HepG2 (cell line): ENCODE measurements around the gene GALNT17. TPM values are rescaled to one million over a fixed set of nuclear protein-coding genes. Genes with fewer than 3 reads are reported as not detected.

Source experiments
- ATAC-seq: fragments of 200-7000 bp; cut with Tn5 transposase; 3 replicates; pipeline ENCODE4 v1.9.1; 2020; ENCODE audit warnings: mild to moderate bottlenecking, moderate library complexity
- BruUV-seq: library from RNA; stranded (reverse); fragments of 400-500 nt; replicated peaks from 2 replicates; lab custom pipeline; 2021; lab: Mats Ljungman, UMichigan
- CTCF ChIA-PET: fragments of 300-600 bp; formaldehyde crosslinking; extraction: SDS; loops from one replicate; lab custom pipeline; 2021; ENCODE audit warnings: low total read pairs, inconsistent platforms, low intra/inter-chr PET ratio; lab: Yijun Ruan, JAX
- POLR2A ChIA-PET: fragments of 350-600 bp; sonication (Branson Sonifier 250); formaldehyde crosslinking; loops from one replicate; lab custom pipeline; 2020; ENCODE audit warnings: antibody characterized with exemption, inconsistent platforms; lab: Yijun Ruan, JAX
- DNase-seq: peaks from one replicate; pipeline ENCODE4 v3.0.0-alpha.2; 2015; ENCODE audit warnings: low spot score
- FAIRE-seq: peaks from 3 replicates; lab custom pipeline; 2011; peaks lifted over from hg19 to GRCh38; lab: Jason Lieb, UNC
- H2AFZ ChIP-seq: one replicate; pipeline ENCODE4 v1.6.1; 2011; ENCODE audit warnings: low read length, inconsistent platforms
- H3K27ac ChIP-seq: fragments of 300-600 bp; 3 replicates; pipeline ENCODE4 v1.8.0; 2011; ENCODE audit warnings: mixed run types, mild to moderate bottlenecking, mixed read lengths, low read length, inconsistent platforms; ENCODE audit not compliant: insufficient read depth; ENCODE audit errors: extremely low read length
- H3K27me3 ChIP-seq, 2 experiments: fragments of 200-600 bp in 1 of 2; 2 replicates in 1 of 2; 3 replicates in 1 of 2; pipeline versions ENCODE4 v1.6.0 to v1.8.0; 2011; ENCODE audit warnings: low read length in 2 of 2, mild to moderate bottlenecking in 2 of 2, moderate library complexity in 2 of 2, inconsistent platforms in 1 of 2; ENCODE audit not compliant: insufficient read depth in 2 of 2, control insufficient read depth in 1 of 2
- H3K36me3 ChIP-seq, 2 experiments: fragments of 200-600 bp in 1 of 2; replicated peaks in 1 of 2; 2 replicates in 1 of 2; 3 replicates in 1 of 2; pipeline versions ENCODE4 v1.5.1 to v1.8.0; 2011; ENCODE audit warnings: low read length in 2 of 2, inconsistent platforms in 1 of 2; ENCODE audit not compliant: insufficient read depth in 2 of 2, control insufficient read depth in 1 of 2
- H3K4me1 ChIP-seq: 2 replicates; pipeline ENCODE4 v1.5.1; 2012; ENCODE audit warnings: low read length, inconsistent platforms; ENCODE audit not compliant: insufficient read depth
- H3K4me2 ChIP-seq: 2 replicates; pipeline ENCODE4 v1.6.0; 2011; ENCODE audit warnings: low read depth, low read length, inconsistent platforms
- H3K4me3 ChIP-seq, 3 experiments: fragments of 200-600 bp in 1 of 3; sonication (generic), shearing (Covaris generic) in 1 of 3; replicated peaks in 1 of 3; 2 replicates each; pipeline ENCODE4 v1.5.1; 2011 to 2016; ENCODE audit warnings: low read length in 3 of 3, inconsistent platforms in 2 of 3, low read depth in 2 of 3, mild to moderate bottlenecking in 2 of 3, control low read depth in 1 of 3, mixed read lengths in 1 of 3; ENCODE audit not compliant: insufficient read depth in 1 of 3
- H3K79me2 ChIP-seq: one replicate; pipeline ENCODE4 v1.6.1; 2011; ENCODE audit warnings: low read length, inconsistent platforms; ENCODE audit not compliant: insufficient read depth
- H3K9ac ChIP-seq: 2 replicates; pipeline ENCODE4 v1.6.0; 2011; ENCODE audit warnings: mild to moderate bottlenecking, low read depth, low read length, inconsistent platforms; ENCODE audit not compliant: insufficient read depth
- H3K9me3 ChIP-seq: 2 replicates; pipeline ENCODE4 v1.5.1; 2012; ENCODE audit warnings: mild to moderate bottlenecking, low read length
- H4K20me1 ChIP-seq: 2 replicates; pipeline ENCODE4 v1.6.0; 2011; ENCODE audit warnings: inconsistent platforms, mild to moderate bottlenecking, low read length, moderate library complexity; ENCODE audit not compliant: insufficient read depth
- HHEX ChIP-seq: IDR thresholded peaks from 2 replicates; pipeline ENCODE4 v1.6.1; 2016; ENCODE audit warnings: control low read depth
- HMGA1 ChIP-seq: sonication (generic); formaldehyde crosslinking; conservative IDR thresholded peaks from 2 replicates; pipeline ENCODE4 v1.4.0; 2020; ENCODE audit warnings: missing genetic modification reagents
- KDM3A ChIP-seq: IDR thresholded peaks from 2 replicates; pipeline ENCODE4 v1.6.1; 2018; ENCODE audit warnings: low read depth, missing compliant biosample characterization
- SP4 ChIP-seq: sonication (generic); formaldehyde crosslinking; IDR thresholded peaks from 2 replicates; pipeline ENCODE4 v1.8.1; 2023; ENCODE audit warnings: mild to moderate bottlenecking, missing genetic modification reagents
- ZFP36L1 ChIP-seq: sonication (generic); formaldehyde crosslinking; IDR thresholded peaks from 2 replicates; pipeline ENCODE4 v1.8.0; 2022; ENCODE audit warnings: mild to moderate bottlenecking, missing genetic modification reagents, moderate library complexity
- ZNF225 ChIP-seq: sonication (generic); formaldehyde crosslinking; IDR thresholded peaks from 2 replicates; pipeline ENCODE4 v1.4.0; 2020; ENCODE audit warnings: mild to moderate bottlenecking, missing genetic modification reagents
- ZNF431 ChIP-seq: sonication (generic); formaldehyde crosslinking; IDR thresholded peaks from 2 replicates; pipeline ENCODE4 v1.9.0; 2022; ENCODE audit warnings: missing genetic modification reagents, low read depth, mild to moderate bottlenecking, borderline replicate concordance
- WGBS: methylation state at CpG from one replicate; pipeline ENCODE4 v1.1.6; 2017; ENCODE audit warnings: low lambda C conversion rate; 5-methylcytosine and 5-hydroxymethylcytosine counted together
- in situ Hi-C: cut with HindIII; loops from 2 replicates; pipeline ENCODE4 v1.10.0; 2017; ENCODE audit warnings: low pct_unique_long_range_greater_than_20kb; ENCODE audit not compliant: extremely low pct_ligation_motif_present
- intact Hi-C: fragments of 100-400 bp; cut with micrococcal nuclease; formaldehyde crosslinking; loops from one replicate; pipeline ENCODE4 v1.10.0; 2022; ENCODE audit not compliant: unreplicated experiment
- polyA plus RNA-seq, 8 experiments: library from polyadenylated mRNA; depleted of rRNA in 3 of 8; stranded (reverse) in 7 of 8; unstranded in 1 of 8; fragments of >200 nt; fragmentation: Illumina TruSeq in 4 of 8; extraction: Trizol in 4 of 8; gene quantifications; 2 replicates each; pipeline versions ENCODE4 v1.2.1 to v1.2.3, GENCODE V29; 2011 to 2016; ENCODE audit warnings: low read depth in 4 of 8, missing spikeins in 1 of 8, mixed read lengths in 1 of 8; ENCODE audit not compliant: insufficient read depth in 1 of 8
- total RNA-seq, 5 experiments: library from RNA; depleted of rRNA; stranded (reverse); fragments of >200 nt; fragmentation: Illumina TruSeq; extraction: Trizol; gene quantifications; 2 replicates each; pipeline ENCODE4 v1.2.3, GENCODE V29; 2016; ENCODE audit warnings: low read depth in 1 of 5
- TF ChIP-seq, protein P1 (sequence below): sonication (generic); formaldehyde crosslinking; IDR thresholded peaks from 2 replicates; pipeline ENCODE4 v1.8.0; 2022; ENCODE audit warnings: missing genetic modification reagents, mild to moderate bottlenecking, moderate library complexity, borderline replicate concordance

Gene GALNT17
- total and polyA plus RNA-seq, 2 of the 13 experiments (the other 11 are each of a cell fraction or from before 2014, with no cell fraction given): not detected

DNA sequence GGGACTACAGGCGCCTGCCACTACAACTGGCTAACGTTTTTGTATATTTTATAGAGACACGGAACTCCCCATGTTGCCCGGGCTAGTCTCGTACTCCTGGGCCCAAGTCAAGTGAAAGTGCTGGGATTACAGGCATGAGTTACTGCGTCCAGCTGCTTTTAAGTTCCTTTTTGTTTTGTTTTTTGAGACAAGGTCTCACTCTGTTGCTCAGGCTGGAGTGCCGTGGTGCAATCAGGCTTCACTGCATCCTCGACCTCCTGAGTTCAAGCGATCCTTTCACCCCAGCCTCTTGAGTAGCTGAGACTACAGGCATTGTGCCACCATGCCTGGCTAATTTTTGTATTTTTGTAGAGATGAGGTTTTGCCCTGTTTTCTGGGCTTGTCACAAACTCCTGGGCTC lies 155.0 kb downstream of the GALNT17 start:
- Histone ChIP-seq H3K27ac (no peak overlapping the region), H2AFZ (no peak overlapping the region), H4K20me1 (no peaks in the 10 kb centered on the region), H3K79me2 (no peaks in the 10 kb centered on the region), H3K4me1 (no peaks in the 10 kb centered on the region), H3K9me3 (no peaks in the 10 kb centered on the region), H3K9ac (no peak overlapping the region), H3K4me2 (no peak overlapping the region), H3K36me3 (no peaks in the 10 kb centered on the region), H3K27me3 (no peaks in the 10 kb centered on the region), H3K4me3 (no peak overlapping the region)
- CTCF ChIA-PET: no interaction called here
- no TSS peak for BruUV-seq
- DNase-seq (no peak), FAIRE-seq (no peak), ATAC-seq (no peak)
- TF ChIP-seq HHEX (CRISPR knock-in tag) (no peak), KDM3A (CRISPR knock-in tag) (no peak), ZFP36L1 (CRISPR knock-in tag) (no peak), ZNF225 (CRISPR knock-in tag) (no peak), SP4 (CRISPR knock-in tag) (no peak), ZNF431 (CRISPR knock-in tag) (no peak), HMGA1 (CRISPR knock-in tag) (no peak)
- TF ChIP-seq, protein P1, sequence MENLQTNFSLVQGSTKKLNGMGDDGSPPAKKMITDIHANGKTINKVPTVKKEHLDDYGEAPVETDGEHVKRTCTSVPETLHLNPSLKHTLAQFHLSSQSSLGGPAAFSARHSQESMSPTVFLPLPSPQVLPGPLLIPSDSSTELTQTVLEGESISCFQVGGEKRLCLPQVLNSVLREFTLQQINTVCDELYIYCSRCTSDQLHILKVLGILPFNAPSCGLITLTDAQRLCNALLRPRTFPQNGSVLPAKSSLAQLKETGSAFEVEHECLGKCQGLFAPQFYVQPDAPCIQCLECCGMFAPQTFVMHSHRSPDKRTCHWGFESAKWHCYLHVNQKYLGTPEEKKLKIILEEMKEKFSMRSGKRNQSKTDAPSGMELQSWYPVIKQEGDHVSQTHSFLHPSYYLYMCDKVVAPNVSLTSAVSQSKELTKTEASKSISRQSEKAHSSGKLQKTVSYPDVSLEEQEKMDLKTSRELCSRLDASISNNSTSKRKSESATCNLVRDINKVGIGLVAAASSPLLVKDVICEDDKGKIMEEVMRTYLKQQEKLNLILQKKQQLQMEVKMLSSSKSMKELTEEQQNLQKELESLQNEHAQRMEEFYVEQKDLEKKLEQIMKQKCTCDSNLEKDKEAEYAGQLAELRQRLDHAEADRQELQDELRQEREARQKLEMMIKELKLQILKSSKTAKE (CRISPR knock-in tag): no peak
- WGBS: 3% methylated on average over 9 of the region's 9 CpGs
- POLR2A ChIA-PET: no interaction called here
- intact Hi-C loops (no loop called here), in situ Hi-C loops (no loop called here)
